HL-60 (cell line): ENCODE measurements around the gene ID2.

ENCODE experiments used
- POLR2AphosphoS5 ChIP-seq: IDR thresholded peaks from 2 replicates; pipeline ENCODE4 v1.6.1; 2012; ENCODE audit warnings: low read depth
- TF ChIP-seq, protein P1 (sequence below): IDR thresholded peaks from one replicate; pipeline ENCODE4 v1.5.1; 2011; ENCODE audit warnings: low read length, control low read depth, inconsistent platforms; ENCODE audit not compliant: insufficient read depth
- TF ChIP-seq, protein P2 (sequence below): IDR thresholded peaks from 2 replicates; pipeline ENCODE4 v1.6.1; 2012; ENCODE audit warnings: low read depth; ENCODE audit not compliant: insufficient replicate concordance

DNA sequence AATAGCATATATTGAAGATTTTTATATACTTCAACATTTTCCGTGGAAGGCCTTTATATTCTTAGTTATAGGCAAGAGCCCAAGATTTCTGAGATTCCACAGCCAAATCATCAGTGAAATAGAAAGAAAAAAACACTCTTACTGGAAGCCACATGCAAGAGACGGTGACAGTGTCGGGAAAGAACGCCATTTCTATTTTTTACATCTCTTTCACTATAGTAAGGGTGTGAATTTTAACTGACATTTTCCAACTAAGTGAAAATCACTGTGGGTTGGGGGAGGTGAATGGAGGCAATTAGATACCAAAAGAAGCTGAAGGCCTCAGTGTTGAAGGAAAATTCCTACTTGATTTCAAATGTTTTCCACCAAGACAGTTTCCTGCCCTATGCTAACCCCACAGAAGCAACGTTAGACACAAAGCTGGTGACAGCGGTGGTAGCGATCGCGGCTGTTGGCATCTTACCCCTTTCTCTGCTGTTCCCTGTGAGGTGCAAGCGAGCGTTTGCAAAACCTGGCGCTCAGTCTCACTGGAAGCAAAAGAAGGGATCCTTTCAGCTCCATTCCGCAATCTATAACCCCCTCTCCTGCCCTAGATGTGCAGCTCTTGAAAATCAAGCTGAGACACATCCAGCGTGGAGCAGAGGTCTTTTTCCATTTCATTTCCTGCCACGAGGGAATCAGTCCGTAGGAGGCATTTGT lies 20.0 kb downstream of the ID2 start:
- TF ChIP-seq, protein P1, sequence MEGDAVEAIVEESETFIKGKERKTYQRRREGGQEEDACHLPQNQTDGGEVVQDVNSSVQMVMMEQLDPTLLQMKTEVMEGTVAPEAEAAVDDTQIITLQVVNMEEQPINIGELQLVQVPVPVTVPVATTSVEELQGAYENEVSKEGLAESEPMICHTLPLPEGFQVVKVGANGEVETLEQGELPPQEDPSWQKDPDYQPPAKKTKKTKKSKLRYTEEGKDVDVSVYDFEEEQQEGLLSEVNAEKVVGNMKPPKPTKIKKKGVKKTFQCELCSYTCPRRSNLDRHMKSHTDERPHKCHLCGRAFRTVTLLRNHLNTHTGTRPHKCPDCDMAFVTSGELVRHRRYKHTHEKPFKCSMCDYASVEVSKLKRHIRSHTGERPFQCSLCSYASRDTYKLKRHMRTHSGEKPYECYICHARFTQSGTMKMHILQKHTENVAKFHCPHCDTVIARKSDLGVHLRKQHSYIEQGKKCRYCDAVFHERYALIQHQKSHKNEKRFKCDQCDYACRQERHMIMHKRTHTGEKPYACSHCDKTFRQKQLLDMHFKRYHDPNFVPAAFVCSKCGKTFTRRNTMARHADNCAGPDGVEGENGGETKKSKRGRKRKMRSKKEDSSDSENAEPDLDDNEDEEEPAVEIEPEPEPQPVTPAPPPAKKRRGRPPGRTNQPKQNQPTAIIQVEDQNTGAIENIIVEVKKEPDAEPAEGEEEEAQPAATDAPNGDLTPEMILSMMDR, result no peak
- TF ChIP-seq, protein P2, sequence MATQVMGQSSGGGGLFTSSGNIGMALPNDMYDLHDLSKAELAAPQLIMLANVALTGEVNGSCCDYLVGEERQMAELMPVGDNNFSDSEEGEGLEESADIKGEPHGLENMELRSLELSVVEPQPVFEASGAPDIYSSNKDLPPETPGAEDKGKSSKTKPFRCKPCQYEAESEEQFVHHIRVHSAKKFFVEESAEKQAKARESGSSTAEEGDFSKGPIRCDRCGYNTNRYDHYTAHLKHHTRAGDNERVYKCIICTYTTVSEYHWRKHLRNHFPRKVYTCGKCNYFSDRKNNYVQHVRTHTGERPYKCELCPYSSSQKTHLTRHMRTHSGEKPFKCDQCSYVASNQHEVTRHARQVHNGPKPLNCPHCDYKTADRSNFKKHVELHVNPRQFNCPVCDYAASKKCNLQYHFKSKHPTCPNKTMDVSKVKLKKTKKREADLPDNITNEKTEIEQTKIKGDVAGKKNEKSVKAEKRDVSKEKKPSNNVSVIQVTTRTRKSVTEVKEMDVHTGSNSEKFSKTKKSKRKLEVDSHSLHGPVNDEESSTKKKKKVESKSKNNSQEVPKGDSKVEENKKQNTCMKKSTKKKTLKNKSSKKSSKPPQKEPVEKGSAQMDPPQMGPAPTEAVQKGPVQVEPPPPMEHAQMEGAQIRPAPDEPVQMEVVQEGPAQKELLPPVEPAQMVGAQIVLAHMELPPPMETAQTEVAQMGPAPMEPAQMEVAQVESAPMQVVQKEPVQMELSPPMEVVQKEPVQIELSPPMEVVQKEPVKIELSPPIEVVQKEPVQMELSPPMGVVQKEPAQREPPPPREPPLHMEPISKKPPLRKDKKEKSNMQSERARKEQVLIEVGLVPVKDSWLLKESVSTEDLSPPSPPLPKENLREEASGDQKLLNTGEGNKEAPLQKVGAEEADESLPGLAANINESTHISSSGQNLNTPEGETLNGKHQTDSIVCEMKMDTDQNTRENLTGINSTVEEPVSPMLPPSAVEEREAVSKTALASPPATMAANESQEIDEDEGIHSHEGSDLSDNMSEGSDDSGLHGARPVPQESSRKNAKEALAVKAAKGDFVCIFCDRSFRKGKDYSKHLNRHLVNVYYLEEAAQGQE, result no peak
- no peak for TF ChIP-seq POLR2AphosphoS5
